Measurements from ENCODE around the gene FABP6.

DNA sequence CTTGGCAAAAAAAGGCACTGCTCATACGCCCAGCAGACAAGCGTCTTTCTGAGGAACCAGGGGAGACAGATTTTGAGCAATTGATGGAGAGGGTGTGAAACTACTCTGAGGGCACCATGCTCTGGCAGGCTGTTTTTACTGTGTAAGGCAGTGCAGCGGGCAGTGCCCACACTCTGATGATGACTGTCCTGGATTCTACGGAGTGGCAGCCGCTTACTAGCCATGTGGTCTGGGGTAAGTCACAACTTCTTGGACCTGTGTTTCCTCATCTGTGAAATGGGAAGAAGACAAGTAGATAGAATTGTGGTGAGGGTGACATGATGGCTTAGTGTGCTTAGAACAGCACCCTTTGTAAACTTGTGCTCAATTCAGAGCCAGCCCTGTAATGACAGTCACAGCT, 38.8 kb downstream of the FABP6 start:
- TF ChIP-seq, protein P1, sequence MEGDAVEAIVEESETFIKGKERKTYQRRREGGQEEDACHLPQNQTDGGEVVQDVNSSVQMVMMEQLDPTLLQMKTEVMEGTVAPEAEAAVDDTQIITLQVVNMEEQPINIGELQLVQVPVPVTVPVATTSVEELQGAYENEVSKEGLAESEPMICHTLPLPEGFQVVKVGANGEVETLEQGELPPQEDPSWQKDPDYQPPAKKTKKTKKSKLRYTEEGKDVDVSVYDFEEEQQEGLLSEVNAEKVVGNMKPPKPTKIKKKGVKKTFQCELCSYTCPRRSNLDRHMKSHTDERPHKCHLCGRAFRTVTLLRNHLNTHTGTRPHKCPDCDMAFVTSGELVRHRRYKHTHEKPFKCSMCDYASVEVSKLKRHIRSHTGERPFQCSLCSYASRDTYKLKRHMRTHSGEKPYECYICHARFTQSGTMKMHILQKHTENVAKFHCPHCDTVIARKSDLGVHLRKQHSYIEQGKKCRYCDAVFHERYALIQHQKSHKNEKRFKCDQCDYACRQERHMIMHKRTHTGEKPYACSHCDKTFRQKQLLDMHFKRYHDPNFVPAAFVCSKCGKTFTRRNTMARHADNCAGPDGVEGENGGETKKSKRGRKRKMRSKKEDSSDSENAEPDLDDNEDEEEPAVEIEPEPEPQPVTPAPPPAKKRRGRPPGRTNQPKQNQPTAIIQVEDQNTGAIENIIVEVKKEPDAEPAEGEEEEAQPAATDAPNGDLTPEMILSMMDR (IDR thresholded peaks at IDR 0.05; ENCODE audit: poor library complexity) = no peak
- TF ChIP-seq EZH2phosphoT487 (IDR thresholded peaks at IDR 0.05; ENCODE audit: low read depth, severe bottlenecking, unreplicated experiment) = no peak
